COLO668 (cell line): Measurements from ENCODE around the gene LSMEM2.

Source experiments
- DNase-seq: peaks from one replicate; lab custom pipeline; 2025; ENCODE audit not compliant: unreplicated experiment; lab: John Stamatoyannopoulos, UW

Gene LSMEM2

GRCh38 chr3:50320853-50321335 lies 42.0 kb downstream of the LSMEM2 start:
- DNase-seq: peak; percentile 66

- peak; percentile 86 for DNase-seq
These were observed 42.6 kb downstream of the LSMEM2 start for GRCh38 chr3:50321336-50322114.

GRCh38 chr3:50322115-50322385 lies 43.2 kb downstream of the LSMEM2 start:
- no peak for DNase-seq

- peak; percentile 78 for DNase-seq
These were observed 43.7 kb downstream of the LSMEM2 start, which contains the start of gene HYAL2 for GRCh38 chr3:50322386-50323091. Gene HYAL2 (minus strand): TSS chr3:50322745. CDS start chr3:50320489, 2,256 bp downstream.

GRCh38 chr3:50323092-50323600 lies 44.3 kb downstream of the LSMEM2 start:
- peak; percentile 60 for DNase-seq

- no peak for DNase-seq
These were observed 44.8 kb downstream of the LSMEM2 start for GRCh38 chr3:50323614-50324199.

- peak; percentile 65 for DNase-seq
These were observed 45.6 kb downstream of the LSMEM2 start for GRCh38 chr3:50324351-50325112.

- DNase-seq: no peak
These were observed 46.2 kb downstream of the LSMEM2 start for GRCh38 chr3:50325113-50325480.

GRCh38 chr3:50325497-50326181 lies 46.8 kb downstream of the LSMEM2 start:
- no peak for DNase-seq

GRCh38 chr3:50326182-50326541 lies 47.3 kb downstream of the LSMEM2 start:
- DNase-seq: no peak

GRCh38 chr3:50327129-50327528 lies 48.2 kb downstream of the LSMEM2 start:
- no peak for DNase-seq

- DNase-seq: peak; percentile 95
These were observed 49.2 kb downstream of the LSMEM2 start, which contains the start of gene TUSC2 for GRCh38 chr3:50327943-50328691. Gene TUSC2 (minus strand): TSS chr3:50328223. CDS start chr3:50328099, 124 bp downstream.

GRCh38 chr3:50330330-50330729 lies 51.4 kb downstream of the LSMEM2 start:
- no peak for DNase-seq

- no peak for DNase-seq
These were observed 52.5 kb downstream of the LSMEM2 start for GRCh38 chr3:50331364-50331907.

GRCh38 chr3:50333744-50334328 lies 54.9 kb downstream of the LSMEM2 start:
- no peak for DNase-seq

GRCh38 chr3:50334339-50335075 lies 55.6 kb downstream of the LSMEM2 start:
- DNase-seq: no peak

- DNase-seq: no peak
These were observed 57.7 kb downstream of the LSMEM2 start for GRCh38 chr3:50336452-50337174.
